GM18511 (cell line): ENCODE measurements around the gene ANKH.
"Not testable (repeated sequence)": the region's sequence is repeated elsewhere in the genome, so short reads cannot be mapped to it uniquely, and the experiment has no call there.

Experiments
- ATAC-seq: cut with Tn5 transposase; IDR thresholded peaks from one replicate; pipeline ENCODE4 v1.9.1; 2021; ENCODE audit warnings: mild to moderate bottlenecking, moderate library complexity; ENCODE audit not compliant: unreplicated experiment

The ANKH gene

DNA sequence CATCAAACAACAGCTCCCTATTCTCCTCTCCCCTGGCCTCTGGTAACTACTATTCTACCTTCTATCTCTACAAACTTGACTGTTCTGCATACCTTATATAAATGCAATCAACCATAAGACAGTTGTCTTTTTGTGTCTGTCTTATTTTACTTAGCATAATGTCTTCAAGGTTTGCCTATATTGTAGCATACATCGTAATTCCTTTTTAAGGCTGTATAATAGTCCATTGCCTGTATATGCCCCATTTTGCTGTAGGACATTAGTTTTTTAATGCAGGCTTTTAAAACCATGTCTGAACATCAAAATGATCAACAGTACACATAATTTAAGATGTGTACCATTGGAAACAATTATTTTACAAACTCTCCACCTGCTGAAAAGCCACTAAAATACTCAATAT lies 12.4 kb downstream of the ANKH start:
- no peak for ATAC-seq

GRCh38 chr5:14855366-14855765 lies 16.2 kb downstream of the ANKH start:
- no peak for ATAC-seq

DNA sequence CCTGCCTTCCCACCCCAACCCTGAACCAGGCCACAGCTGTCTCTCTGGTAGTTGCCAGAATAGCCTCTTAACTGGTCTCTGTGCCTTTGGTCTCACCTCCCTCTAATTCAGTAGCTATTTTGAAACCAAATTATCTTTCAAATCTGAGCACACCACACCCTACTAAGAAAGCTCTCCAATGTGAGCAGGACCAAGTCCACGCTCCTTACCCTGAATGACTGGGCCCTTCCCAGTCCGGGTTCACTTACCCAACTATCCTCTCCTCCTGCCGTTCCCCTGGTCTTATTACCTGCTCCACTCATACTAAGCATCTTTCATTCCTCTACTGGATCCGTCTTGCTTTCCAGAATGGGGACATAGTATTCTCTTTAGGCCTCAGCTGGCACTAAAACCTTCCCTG lies 16.8 kb downstream of the ANKH start:
- no peak for ATAC-seq

DNA sequence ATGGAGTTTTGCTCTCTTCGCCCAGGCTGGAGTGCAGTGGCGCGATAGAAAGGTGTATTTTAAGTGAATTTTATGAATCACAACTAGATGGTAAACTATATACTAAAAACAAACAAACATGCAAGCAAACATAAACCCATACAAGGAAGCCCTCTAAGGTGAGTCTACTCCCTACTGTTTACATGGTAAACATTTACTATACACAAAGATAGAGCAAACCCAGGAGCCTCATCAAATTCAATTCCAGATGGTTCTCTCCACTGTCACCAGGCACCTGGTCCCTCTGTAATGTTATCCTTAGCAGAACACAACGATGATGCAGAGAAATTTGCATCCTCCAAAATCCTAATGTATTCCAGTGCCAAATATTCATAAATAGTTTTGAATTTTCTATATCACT lies 17.9 kb downstream of the ANKH start:
- no peak for ATAC-seq

DNA sequence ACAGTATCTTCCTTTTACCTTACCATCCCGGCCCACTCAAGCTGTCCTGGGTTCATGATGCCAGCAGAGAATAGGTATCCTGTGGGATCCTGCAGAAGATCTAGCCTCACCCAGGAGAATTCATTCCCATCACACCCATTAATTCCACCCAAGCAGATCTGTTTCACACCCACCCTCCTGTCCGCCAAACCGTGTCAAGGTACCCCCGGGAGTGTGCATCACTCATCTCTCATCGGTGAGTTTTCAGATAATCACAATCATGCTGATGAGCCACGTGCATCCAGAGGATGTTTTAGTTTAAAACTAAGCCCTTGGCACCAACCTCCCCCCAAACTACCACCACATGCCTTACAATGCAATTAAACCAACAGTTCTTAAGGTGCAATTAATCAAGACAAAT lies 18.8 kb downstream of the ANKH start:
- ATAC-seq = no peak

GRCh38 chr5:14851999-14852526 lies 19.5 kb downstream of the ANKH start:
- ATAC-seq = no peak

DNA sequence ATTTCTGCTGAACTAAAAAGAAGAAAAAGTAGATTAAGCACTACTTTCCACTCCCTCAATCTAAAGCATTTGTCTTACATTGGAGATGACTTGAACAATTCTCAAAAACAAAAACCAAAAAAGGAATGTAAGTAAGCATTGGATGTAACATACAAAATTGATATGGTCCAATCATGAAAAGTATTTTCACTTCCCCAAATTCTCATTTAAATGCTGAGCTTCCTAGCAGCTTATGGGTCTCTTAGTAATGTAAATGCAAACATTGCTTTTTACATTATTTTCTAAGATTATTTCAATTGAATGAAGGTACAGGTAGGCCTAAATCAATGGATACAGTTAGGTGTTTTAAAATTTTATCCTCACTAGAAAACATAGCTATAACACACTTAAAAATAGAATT lies 20.0 kb downstream of the ANKH start:
- no peak for ATAC-seq

DNA sequence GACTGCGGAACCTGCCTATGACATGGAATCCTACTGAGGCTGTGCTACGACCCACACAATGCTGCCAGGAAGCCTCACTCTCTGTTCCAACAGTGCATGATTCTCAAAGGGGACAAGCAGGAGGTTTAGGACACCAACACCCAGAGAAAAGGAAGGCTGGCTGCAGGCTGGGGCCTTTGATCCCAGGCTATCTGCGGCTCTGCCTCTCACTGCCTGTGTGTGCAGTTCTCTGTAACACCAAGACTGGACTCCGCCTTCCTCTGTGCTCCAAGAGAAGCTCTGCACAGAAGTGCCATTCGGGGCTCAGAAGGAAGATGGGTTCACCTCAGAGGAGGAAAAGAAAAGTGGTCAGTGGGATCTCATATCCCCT lies 20.5 kb downstream of the ANKH start:
- ATAC-seq = no peak

- no peak for ATAC-seq
Measured at GRCh38 chr5:14850419-14851049, 21.0 kb downstream of the ANKH start.

DNA sequence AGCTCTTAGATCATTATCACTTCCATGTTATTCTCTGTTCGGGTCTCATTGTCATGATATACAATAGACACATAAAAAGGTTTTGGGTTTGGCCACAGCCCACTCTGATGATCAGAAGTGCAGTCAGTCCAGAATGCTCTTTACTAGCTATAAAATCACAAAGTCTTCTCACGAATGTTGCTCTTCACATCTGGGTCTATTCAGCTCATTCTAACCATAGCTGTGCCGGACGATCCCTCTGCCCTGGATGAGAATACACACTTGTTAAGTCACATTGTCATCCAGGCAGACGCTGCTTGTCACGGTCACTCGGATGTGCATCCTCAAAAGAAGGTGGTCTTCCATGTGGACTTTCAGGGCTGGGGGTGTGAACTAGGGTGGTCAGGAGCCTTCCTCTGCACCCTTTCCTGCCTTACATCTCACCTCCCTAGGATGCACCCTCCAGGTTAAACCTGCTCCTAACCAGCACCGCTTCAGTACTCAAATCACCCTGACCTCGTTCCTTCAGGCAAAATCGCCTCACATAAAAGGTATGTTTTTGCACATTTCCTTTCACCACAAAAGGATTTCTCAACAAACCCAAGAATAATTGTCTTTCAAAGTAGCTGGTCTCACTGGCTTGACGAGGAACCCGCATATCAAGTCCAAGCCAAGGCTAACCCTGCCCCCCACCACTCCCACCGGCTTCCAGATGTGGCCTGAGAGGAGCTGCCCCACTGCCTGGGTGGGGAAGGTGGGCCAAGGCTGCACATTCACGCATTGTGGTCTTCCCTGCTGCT lies 21.9 kb downstream of the ANKH start:
- no peak for ATAC-seq

DNA sequence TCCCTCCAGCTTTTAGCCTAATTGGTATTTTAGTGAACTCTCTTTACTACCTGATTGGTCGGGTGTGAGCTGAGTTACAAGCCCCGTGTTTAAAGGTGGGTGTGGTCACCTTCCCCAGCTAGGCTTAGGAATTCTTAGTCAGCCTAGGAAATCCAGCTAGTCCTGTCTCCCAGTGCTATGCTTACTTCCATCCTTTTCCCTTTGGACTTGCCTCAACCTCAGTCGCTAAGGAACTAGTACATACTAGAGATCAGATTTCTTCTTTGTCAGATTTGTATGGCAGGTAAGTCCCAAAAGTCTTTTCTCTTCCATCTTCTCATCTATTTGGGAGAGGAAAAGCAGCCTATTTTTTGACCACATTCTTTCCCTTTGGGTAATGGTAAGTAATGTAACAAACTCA lies 22.6 kb downstream of the ANKH start:
- not testable (repeated sequence) for ATAC-seq

DNA sequence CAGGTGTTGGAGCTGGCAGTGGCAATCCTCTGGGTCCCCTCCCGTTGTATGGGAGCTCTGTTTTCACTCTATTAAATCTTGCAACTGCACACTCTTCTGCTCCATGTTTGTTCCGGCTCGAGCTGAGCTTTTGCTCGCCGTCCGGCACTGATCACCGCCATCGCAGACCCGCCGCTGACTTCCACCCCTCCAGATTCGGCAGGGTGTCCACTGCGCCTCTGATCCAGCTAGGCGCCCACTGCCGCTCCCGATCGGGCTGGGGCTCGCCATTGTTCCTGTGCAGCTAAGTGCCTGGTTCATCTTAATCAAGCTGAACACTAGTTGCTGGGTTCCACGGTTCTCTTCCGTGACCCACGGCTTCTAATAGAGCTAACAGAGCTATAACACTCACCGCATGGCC lies 23.2 kb downstream of the ANKH start:
- no peak for ATAC-seq

GRCh38 chr5:14847471-14847870 lies 24.1 kb downstream of the ANKH start:
- no peak for ATAC-seq

DNA sequence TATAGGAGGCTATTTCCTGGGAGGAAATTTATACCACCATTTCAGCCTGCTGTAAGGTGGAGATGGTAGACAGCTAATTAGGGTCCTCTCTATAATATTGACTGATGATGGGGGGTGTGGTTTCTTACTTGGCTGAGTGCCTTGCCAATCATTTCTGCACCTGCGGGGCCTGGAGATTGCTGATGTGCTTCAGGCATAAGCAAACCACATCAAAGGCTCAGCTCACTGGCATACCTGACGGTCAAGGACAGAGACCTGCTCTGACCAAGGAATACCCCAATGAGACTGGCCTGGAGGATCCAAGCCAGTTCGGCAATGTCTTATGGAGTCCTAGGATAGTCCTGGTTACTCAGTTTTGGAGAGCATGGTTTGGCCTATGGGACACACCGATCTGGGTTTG lies 29.5 kb downstream of the ANKH start:
- ATAC-seq = no peak

DNA sequence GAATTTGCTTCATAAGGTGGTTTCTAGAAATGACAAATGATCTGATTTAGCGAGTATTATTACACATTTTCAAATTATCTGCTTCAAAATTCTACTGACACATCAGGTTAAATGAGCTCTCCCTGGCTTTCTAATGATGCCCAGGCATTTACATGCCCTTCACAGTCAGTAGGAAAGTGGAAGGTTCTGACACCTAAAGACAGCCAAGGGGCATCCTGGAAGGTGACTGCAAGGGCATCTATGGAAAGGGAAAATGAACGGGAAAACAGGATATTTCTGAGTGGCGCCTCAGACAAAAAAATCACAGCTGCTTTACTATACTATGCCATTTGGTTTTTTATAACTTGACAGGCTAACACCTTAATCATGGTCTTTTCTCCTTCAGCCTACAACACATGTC lies 31.0 kb downstream of the ANKH start:
- ATAC-seq = no peak

DNA sequence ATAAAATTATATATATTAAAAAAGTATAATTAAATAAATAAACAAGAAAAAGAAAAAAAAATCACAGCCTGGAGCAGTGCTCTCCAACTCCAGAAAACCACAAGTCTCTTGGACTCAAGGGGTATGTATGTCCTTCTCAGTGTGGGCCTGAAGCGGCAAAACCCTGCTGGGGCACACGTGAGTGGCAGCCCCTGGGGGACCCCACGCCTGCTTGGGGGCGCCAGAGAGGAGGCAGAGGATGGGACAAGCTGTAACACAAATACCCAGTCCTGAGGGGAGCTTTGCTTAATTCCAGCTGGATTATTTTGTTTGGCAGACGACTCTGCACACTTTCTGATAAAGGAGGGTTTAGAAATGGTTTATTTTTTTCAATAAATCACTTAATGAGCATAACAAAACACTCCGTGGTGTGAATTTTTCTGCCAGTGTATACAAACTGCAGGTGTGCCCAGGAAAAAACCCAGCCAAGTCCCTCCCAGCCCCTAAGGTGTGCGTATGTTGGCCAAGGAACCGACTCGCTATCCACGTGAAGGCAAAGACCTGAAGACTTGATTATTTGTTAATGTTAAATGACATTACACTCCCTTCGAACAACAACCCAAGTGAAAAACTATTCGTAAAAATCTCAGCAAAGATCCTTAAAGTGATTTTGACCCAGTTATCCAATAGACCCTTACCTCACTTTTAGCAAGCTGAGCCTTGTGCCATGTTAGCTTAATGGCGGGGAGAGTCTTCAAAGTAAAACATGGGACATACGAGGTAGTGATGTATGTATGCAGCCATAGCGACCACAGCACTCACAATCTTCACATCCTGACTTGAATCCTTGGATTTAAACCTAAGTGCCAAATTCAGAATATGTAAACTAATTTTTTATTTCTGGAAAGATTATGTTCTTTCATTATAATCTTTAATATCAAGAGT lies 32.9 kb downstream of the ANKH start:
- ATAC-seq = no peak

DNA sequence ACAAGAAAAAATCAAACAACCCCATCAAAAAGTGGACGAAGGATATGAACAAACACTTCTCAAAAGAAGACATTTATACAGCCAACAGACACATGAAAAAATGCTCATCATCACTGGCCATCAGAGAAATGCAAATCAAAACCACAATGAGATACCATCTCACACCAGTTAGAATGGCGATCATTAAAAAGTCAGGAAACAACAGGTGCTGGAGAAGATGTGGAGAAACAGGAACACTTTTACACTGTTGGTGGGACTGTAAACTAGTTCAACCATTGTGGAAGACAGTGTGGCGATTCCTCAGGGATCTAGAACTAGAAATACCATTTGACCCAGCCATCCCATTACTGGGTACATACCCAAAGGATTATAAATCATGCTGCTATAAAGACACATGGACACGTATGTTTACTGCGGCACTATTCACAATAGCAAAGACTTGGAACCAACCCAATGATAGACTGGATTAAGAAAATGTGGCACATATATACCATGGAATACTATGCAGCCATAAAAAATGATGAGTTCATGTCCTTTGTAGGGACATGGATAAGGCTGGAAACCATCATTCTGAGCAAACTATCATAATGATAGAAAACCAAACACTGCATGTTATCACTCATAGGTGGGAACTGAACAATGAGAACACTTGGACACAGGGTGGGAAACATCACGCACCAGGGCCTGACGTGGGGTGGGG lies 34.0 kb downstream of the ANKH start:
- not testable (repeated sequence) for ATAC-seq

DNA sequence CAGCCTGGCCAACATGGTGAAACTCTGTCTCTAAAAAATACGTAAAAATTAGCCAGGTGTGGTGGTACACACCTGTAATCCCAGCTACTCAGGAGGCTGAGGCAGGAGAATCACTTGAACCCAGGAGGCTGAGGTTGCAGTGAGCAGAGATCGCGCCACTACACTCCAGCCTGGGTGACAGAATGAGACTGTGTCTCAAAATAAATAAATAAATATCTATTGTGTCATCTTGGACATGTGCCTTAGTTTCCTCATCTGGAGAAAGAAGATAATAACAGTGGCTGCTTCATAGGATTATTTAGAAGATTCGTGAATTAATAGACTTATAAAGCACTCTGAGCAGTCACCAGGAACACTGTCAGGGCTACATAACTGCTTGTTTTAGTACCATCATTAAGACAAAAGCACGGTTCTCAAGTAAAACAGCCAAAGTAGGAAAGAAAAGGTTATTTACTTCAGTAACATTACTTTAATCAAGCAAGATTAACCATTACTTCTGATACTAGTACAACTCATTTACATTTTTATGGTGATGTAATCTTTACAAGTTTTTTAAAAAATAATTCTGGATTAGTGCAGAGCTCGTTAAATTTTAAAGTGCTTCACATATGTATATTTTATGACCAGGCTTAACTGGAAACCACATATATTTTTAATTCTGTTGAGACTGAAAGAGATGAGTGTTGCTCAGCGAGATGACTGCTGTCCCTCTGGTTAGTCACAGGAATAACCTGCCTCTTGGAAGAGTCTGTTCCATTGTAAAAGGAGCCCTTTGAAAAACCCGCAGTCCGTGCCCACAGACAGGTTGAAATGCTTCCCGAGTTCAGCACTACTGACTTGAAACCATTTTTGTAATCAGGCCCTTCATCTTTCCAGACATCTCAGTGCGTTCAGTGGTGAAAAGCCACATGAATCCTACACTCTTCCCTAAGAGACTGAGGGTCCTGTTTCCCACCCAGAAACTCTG lies 36.7 kb downstream of the ANKH start:
- no peak for ATAC-seq

GRCh38 chr5:14834062-14834461 lies 37.5 kb downstream of the ANKH start:
- ATAC-seq = no peak

- no peak for ATAC-seq
Measured at GRCh38 chr5:14831006-14831338, 40.6 kb downstream of the ANKH start.
